Measurements from ENCODE around the gene GNAL. TPM values are rescaled to one million over a fixed set of nuclear protein-coding genes. Genes with fewer than 3 reads are reported as not detected.
A peak's percentile ranks its signal among the peaks of the same experiment; 100 is the strongest.
"Not testable (repeated sequence)": the region's sequence is repeated elsewhere in the genome, so short reads cannot be mapped to it uniquely, and the experiment has no call there.

Gene GNAL
- under 1 TPM; 0.30 to 0.32 TPM for total RNA-seq

DNA sequence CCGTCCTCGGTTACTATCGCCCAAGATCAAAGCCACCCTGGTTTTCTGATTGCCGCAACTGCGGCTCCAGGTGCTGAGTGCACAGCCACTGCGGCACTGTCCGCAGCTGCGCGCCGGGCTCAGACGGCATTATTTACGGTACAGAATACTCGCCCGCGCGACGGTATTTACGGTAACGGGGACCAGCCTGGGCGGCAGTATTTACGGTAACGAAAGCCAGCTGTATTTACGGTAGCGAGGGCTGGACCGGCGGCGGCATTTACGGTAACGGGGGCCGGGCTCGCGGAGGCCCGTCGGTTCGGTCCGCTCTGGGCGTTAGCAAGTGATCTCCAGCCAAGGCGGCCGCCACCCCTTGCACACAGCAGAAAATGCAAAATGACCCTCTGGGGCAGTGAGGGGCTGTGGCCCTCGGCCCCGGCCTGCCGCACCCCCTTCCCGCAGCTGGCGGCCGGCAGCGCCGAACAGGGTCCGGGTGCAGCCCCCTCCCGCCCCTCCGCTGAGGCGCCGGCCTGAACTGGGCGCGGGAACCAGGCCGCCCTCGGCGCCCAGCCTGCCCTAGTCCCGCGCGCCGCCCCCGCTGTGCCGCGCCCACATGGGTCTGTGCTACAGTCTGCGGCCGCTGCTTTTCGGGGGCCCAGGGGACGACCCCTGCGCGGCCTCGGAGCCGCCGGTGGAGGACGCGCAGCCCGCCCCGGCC, at the start of gene GNAL:
Gene GNAL, plus strand, starts transcription at position 293 of the 697 bp plus-strand sequence. Its CDS starts 300 bp downstream, at position 593.
- no peak within 1 kb of the TSS for H3K27ac Mint-ChIP-seq
- no peaks in the 10 kb centered on the region for H3K36me3 Mint-ChIP-seq (ENCODE audit: low read depth)
- H3K27me3 Mint-ChIP-seq, result peaks cover 26% of the 10 kb centered on the region
- ATAC-seq (replicated peaks), result peak; percentile 72
- H3K4me3 Mint-ChIP-seq, result peak within 1 kb of the TSS; percentile 53
- peaks cover 7% of the 10 kb centered on the region for H3K4me1 Mint-ChIP-seq
- H3K9me3 Mint-ChIP-seq, result no peaks in the 10 kb centered on the region

GRCh38 chr18:11647310-11647709, 41.8 kb upstream of the GNAL start:
- H3K36me3 Mint-ChIP-seq (ENCODE audit: low read depth); H3K9me3 Mint-ChIP-seq; H3K4me3 Mint-ChIP-seq; H3K27me3 Mint-ChIP-seq; H3K4me1 Mint-ChIP-seq; ATAC-seq (replicated peaks); H3K27ac Mint-ChIP-seq: not testable (repeated sequence)

DNA sequence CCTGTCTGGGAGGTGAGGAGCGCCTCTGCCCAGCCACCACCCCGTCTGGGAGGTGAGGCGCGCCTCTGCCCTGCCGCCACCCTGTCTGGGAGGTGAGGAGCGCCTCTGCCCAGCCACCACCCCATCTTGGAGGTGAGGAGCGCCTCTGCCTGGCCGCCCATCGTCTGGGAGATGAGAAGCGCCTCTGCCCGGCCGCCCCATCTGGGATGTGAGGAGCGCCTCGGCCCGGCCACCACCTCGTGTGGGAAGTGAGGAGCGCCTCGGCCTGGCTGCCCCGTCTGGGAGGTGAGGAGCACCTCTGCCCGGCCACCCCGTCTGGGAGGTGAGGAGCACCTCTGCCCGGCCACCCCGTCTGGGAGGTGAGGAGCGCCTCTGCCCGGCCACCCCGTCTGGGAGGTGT, 41.3 kb upstream of the GNAL start:
- H3K4me3 Mint-ChIP-seq; H3K27ac Mint-ChIP-seq; H3K27me3 Mint-ChIP-seq; H3K4me1 Mint-ChIP-seq; H3K36me3 Mint-ChIP-seq (ENCODE audit: low read depth); ATAC-seq (replicated peaks); H3K9me3 Mint-ChIP-seq: not testable (repeated sequence)

DNA sequence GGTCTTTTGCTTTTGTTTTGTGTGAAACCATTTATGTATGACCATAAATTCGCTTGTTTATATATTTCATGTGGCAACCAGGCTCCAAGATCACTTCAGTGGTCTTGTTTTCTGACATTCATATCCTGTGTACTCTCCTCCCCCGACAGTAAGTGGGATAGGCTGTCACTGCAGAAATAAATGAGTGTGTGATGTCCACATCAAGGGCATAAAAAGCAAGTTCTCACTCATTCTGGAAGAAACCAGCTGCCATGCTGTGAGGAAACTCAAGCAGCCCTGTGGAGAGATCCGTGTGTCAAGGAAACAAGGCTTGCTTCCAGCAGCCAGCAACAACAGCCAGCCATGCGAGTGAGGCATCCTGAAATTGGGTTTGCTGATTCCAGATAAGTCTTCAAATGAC, 39.2 kb upstream of the GNAL start:
- H3K4me1 Mint-ChIP-seq, result no peaks in the 10 kb centered on the region
- no peak overlapping the region for H3K27ac Mint-ChIP-seq
- H3K9me3 Mint-ChIP-seq, result no peaks in the 10 kb centered on the region
- H3K27me3 Mint-ChIP-seq, result peaks cover 20% of the 10 kb centered on the region
- H3K36me3 Mint-ChIP-seq (ENCODE audit: low read depth), result no peaks in the 10 kb centered on the region
- no peak for ATAC-seq (replicated peaks)
- no peak overlapping the region for H3K4me3 Mint-ChIP-seq

DNA sequence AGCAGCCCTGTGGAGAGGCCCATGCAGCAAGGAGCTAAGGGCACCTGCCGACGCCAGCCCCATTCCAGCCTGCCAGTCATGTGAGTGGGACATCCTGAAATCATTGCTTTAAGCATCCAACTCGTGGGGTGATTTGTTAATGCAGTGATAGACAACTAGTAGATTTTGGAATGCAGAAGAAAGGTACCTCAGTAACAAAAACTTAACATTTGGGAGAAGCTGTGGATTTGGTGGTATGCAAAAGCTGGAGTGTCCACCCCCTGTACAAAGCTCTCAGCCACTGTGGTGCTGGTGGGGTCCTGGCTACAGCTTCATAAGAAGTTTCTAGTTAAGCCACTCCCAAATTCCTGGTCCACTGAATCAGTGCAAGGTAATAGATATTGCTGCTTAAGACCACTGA, 37.2 kb upstream of the GNAL start:
- Mint-ChIP-seq H3K4me1 (no peaks in the 10 kb centered on the region), H3K27ac (no peak overlapping the region), H3K27me3 (peaks cover 23% of the 10 kb centered on the region), H3K36me3 (ENCODE audit: low read depth) (no peaks in the 10 kb centered on the region), H3K9me3 (no peaks in the 10 kb centered on the region), H3K4me3 (no peak overlapping the region)
- no peak for ATAC-seq (replicated peaks)

GRCh38 chr18:11653521-11653920, 35.5 kb upstream of the GNAL start:
- no peak overlapping the region for H3K27ac Mint-ChIP-seq
- H3K27me3 Mint-ChIP-seq, result peaks cover 33% of the 10 kb centered on the region
- no peaks in the 10 kb centered on the region for H3K4me1 Mint-ChIP-seq
- H3K4me3 Mint-ChIP-seq, result no peak overlapping the region
- H3K9me3 Mint-ChIP-seq, result no peaks in the 10 kb centered on the region
- no peaks in the 10 kb centered on the region for H3K36me3 Mint-ChIP-seq (ENCODE audit: low read depth)
- no peak for ATAC-seq (replicated peaks)

DNA sequence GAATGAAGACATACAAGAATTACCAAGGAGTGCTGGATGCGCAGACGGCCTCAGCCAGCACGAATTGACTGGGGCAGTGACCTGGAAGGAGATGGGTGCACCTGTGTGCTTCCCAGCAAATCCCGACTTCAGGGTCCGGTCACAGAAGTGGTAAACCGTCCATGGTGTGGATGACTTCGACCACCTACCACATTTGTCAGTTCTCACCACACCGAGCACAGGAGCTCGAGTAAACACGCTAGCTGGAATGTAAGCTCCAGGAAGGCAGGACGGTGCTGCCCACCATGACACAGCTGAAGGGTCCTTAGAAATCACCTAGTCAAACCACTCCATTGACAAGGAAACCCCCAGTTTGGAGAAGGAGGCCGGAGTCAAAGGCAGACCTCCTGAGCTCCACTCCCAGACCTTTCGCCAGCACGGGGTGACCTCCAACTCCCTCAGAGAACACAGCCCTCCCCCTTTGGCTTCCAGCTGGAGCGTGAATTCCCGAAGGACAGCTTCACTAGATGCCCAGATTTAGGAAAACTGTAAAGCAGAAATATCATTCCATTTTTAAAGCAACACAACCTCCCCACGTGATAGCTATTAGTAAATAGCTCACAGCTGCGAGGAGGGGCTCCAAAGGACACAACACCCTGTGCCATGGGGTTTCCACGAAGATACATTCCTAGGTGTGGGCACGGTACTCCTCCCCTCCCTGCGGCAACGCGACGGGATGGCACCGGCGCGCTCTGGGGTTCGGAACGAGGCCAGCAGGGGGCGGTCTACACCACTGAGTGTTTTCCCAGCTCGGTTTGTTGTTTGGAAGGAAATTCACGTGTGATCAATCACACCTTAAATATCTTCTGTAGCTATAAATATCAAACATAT, 34.1 kb upstream of the GNAL start:
- Mint-ChIP-seq H3K27me3 (peaks cover 40% of the 10 kb centered on the region), H3K36me3 (ENCODE audit: low read depth) (no peaks in the 10 kb centered on the region), H3K4me3 (no peak overlapping the region), H3K4me1 (no peaks in the 10 kb centered on the region), H3K9me3 (no peaks in the 10 kb centered on the region), H3K27ac (no peak overlapping the region)
- ATAC-seq (replicated peaks), result peak; percentile 57

- no peak overlapping the region for H3K4me3 Mint-ChIP-seq
- no peaks in the 10 kb centered on the region for H3K4me1 Mint-ChIP-seq
- peaks cover 40% of the 10 kb centered on the region for H3K27me3 Mint-ChIP-seq
- H3K36me3 Mint-ChIP-seq (ENCODE audit: low read depth), result no peaks in the 10 kb centered on the region
- H3K27ac Mint-ChIP-seq, result no peak overlapping the region
- ATAC-seq (replicated peaks), result no peak
- no peaks in the 10 kb centered on the region for H3K9me3 Mint-ChIP-seq
Measured at GRCh38 chr18:11655606-11655932, 33.5 kb upstream of the GNAL start.

DNA sequence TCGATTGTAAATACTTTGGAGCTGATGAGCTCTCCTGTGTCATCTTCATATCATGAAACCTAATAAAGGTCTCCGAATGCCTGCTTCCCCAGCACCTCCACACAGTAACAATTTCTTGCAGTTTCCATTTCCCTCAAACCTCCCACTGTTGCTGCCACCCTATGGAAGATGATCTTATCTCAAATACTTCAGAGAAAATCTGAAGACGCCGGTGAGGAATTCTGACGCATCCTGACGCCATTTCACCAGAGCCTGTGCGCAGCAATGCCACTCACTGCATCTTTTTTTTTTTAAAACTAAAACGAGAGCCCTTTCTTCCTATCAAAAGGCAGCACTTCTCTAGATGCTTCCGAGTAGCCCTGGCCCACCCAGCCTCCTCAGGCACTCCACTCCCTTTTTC, 31.9 kb upstream of the GNAL start:
- H3K4me3 Mint-ChIP-seq, result no peak overlapping the region
- H3K27me3 Mint-ChIP-seq, result peaks cover 32% of the 10 kb centered on the region
- H3K27ac Mint-ChIP-seq, result no peak overlapping the region
- H3K36me3 Mint-ChIP-seq (ENCODE audit: low read depth), result no peaks in the 10 kb centered on the region
- H3K4me1 Mint-ChIP-seq, result no peaks in the 10 kb centered on the region
- ATAC-seq (replicated peaks), result no peak
- H3K9me3 Mint-ChIP-seq, result no peaks in the 10 kb centered on the region

DNA sequence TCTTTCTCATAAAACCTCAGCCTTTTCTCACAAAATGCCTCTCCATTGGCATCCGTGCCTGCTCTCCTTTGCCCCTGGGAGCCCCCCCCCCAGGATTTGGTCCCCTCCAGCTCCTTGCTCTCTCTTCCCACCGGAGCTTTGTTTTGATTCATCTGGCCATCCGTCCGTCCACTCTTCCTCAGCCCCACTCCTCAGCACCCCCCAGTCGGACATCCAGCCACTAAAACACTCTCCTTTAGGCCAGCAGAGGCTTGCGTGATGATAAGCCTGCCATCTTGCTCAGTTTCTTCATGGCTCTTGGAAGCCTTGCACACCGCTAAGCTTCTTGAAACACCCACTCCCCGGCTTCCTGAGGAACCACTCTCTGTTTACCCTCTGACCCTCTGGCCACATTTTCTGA, 31.5 kb upstream of the GNAL start:
- Mint-ChIP-seq H3K4me1 (no peaks in the 10 kb centered on the region), H3K4me3 (no peak overlapping the region), H3K27me3 (peaks cover 32% of the 10 kb centered on the region), H3K9me3 (no peaks in the 10 kb centered on the region), H3K36me3 (ENCODE audit: low read depth) (no peaks in the 10 kb centered on the region), H3K27ac (no peak overlapping the region)
- ATAC-seq (replicated peaks), result no peak

- ATAC-seq (replicated peaks), result no peak
- Mint-ChIP-seq H3K4me3 (no peak overlapping the region), H3K4me1 (no peaks in the 10 kb centered on the region), H3K27ac (no peak overlapping the region), H3K27me3 (peaks cover 32% of the 10 kb centered on the region), H3K36me3 (ENCODE audit: low read depth) (no peaks in the 10 kb centered on the region), H3K9me3 (no peaks in the 10 kb centered on the region)
Measured at GRCh38 chr18:11658019-11658418, 31.0 kb upstream of the GNAL start.

- Mint-ChIP-seq H3K36me3 (ENCODE audit: low read depth) (no peaks in the 10 kb centered on the region), H3K27ac (no peak overlapping the region), H3K27me3 (peaks cover 26% of the 10 kb centered on the region), H3K4me1 (no peaks in the 10 kb centered on the region), H3K9me3 (no peaks in the 10 kb centered on the region), H3K4me3 (no peak overlapping the region)
- ATAC-seq (replicated peaks), result no peak
Measured at GRCh38 chr18:11658989-11659388, 30.1 kb upstream of the GNAL start.

GRCh38 chr18:11660691-11661090, 28.4 kb upstream of the GNAL start:
- no peak for ATAC-seq (replicated peaks)
- Mint-ChIP-seq H3K9me3 (no peaks in the 10 kb centered on the region), H3K4me3 (no peak overlapping the region), H3K4me1 (no peaks in the 10 kb centered on the region), H3K27me3 (peaks cover 18% of the 10 kb centered on the region), H3K27ac (no peak overlapping the region), H3K36me3 (ENCODE audit: low read depth) (no peaks in the 10 kb centered on the region)

- no peak for ATAC-seq (replicated peaks)
- Mint-ChIP-seq H3K36me3 (ENCODE audit: low read depth) (no peaks in the 10 kb centered on the region), H3K27ac (no peak overlapping the region), H3K27me3 (peaks cover 23% of the 10 kb centered on the region), H3K9me3 (no peaks in the 10 kb centered on the region), H3K4me1 (no peaks in the 10 kb centered on the region), H3K4me3 (no peak overlapping the region)
Measured at GRCh38 chr18:11661430-11661829, 27.6 kb upstream of the GNAL start.

DNA sequence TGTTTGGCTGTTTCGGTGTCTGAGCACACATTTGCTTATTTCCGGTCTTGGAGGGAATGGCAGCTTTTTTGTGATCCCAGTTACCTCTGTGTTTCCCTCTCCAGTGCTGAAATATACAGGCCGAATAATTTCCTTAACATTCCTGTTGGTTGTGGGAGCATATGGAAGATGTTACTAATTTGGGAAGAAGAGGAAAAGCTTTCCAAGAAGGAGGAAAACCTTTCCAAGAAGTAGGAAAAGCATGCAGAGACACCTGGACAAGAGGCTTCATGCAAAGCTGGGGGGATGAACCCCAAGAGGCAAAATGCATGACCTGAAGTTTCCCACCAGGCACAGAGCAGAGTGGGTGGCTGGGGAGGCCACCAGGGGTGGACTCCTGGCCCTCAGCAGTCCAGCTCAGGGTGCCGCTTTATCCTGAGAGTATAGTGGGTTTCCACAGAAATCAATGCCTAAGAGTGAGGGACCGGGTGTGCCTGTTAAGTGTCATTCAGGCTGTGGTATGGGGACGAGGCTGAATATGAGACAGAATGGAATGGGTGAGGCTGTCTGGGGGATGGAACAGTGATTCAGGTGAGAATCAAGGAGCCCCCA, 25.5 kb upstream of the GNAL start:
- ATAC-seq (replicated peaks), result no peak
- H3K36me3 Mint-ChIP-seq (ENCODE audit: low read depth), result no peaks in the 10 kb centered on the region
- no peaks in the 10 kb centered on the region for H3K9me3 Mint-ChIP-seq
- no peak overlapping the region for H3K4me3 Mint-ChIP-seq
- H3K27me3 Mint-ChIP-seq, result peaks cover 13% of the 10 kb centered on the region
- no peaks in the 10 kb centered on the region for H3K4me1 Mint-ChIP-seq
- no peak overlapping the region for H3K27ac Mint-ChIP-seq

Measured in activated T-helper 17 cell treated with anti-CD3 and anti-CD28 coated beads, Interleukin-2, amount 50 U/mL, for 72 hours (primary cell).